Occipital lobe (tissue), 2 donors: ENCODE data around the gene CSF3. TPM values are rescaled to one million over a fixed set of nuclear protein-coding genes. Genes with fewer than 3 reads are reported as not detected.
"Not testable (repeated sequence)": the region's sequence is repeated elsewhere in the genome, so short reads cannot be mapped to it uniquely, and the experiment has no call there.

ENCODE experiments used
- DNase-seq: peaks from one replicate; lab custom pipeline; 2025; lab: John Stamatoyannopoulos, UW
- total RNA-seq: library from RNA; depleted of rRNA; stranded (reverse); fragments of >200 nt; gene quantifications from one replicate; pipeline ENCODE4 v1.2.3, GENCODE V29; 2014

The CSF3 gene
- total RNA-seq, 1 donor from 2014 or later, result 0.16 TPM

DNA sequence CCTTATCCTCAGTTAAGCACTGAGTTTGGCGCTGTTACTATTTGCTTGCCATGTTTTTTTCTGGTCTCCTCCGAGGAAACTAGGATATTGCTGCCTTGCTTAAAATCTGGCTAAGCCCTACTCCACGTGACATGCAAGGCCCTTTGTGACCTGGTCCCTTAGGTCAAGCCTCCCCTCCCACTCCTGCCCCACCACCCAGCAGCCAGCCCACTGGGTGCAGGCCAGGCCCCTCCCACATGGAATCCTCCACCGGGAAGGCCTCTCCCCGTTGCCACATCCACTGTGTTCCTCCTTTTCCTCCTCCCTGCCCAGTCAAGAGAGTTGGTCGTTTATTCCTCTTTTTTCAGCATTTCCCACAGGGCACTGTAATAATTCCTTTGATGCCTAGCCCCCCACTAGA lies 18.4 kb upstream of the CSF3 start:
- no peak for DNase-seq

DNA sequence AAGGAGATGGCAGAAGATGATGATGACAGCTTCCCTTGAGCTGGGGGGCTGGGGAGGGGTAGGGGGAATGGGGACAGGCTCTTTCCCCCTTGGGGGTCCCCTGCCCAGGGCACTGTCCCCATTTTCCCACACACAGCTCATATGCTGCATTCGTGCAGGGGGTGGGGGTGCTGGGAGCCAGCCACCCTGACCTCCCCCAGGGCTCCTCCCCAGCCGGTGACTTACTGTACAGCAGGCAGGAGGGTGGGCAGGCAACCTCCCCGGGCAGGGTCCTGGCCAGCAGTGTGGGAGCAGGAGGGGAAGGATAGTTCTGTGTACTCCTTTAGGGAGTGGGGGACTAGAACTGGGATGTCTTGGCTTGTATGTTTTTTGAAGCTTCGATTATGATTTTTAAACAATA lies 17.7 kb upstream of the CSF3 start:
- DNase-seq, result no peak

DNA sequence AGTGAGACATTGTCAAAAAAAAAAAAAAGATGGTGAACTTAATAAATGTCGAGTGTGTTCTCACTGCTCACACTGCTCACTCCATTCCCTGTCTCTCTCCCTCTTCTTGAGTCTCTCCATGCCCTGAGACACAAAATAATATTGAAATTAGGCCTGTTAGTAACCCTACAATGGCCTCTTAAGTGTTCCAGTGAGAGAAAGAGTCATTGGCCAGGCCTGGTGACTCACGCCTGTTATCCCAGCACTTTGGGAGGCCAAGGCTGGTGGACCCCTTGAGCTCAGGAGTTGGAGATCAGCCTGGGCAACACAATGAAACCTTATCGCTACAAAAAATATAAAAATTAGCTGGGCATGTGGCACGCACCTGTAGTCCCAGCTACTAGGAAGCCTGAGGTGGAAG lies 16.2 kb upstream of the CSF3 start:
- no peak for DNase-seq

DNA sequence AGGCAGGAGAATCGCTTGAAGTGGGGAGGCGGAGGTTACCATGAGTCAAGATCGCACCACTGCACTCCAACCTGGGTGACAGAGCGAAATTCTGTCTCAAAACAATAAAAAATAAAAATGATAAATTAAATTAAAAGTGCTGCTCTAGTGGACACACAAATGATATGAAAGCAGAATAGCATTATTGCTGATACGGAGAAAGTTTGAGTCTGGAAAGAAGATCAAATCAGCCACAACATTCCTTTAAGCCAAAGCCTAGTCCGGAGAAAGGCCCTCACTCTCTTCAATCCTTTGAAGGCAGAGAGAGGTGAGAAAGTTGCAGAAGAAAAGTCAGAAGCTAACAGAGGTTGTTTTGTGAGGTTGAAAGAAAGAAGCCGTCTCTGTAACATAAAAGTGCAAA lies 15.1 kb upstream of the CSF3 start:
- no peak for DNase-seq

DNA sequence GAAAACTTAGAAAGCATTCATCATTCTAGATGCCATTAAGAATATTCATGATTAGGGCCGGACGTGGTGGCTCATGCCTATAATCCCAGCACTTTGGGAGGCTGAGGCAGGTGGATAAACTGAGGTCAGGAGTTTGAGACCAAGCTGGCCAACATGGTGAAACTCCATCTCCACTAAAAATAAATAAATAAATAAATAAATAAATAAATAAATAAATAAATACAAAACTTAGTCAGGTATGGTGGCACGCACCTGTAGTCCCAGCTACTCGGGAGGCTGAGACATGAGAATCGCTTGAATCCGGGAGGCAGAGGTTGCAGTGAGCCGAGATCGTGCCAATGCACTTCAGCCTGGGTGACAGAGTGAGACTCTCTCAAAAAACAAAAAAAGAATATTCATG lies 13.9 kb upstream of the CSF3 start:
- not testable (repeated sequence) for DNase-seq

DNA sequence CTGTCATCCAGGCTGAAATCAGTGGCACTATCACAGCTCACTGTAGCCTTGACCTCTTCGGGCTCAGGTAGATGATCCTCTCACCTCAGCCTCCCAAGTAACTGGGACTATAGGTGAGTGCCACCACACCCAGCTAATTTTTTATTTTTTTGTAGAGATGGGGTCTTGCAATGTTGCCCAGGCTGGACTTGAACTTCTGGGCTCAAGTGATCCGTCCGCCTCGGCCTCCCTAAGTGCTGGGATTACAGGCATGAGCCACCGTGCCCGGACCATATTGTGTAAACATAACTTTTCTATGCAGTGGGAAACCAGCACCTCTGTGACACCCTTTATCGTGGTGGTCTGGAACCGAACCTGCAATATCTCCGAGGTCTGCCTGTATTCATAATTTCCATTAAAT lies 11.2 kb upstream of the CSF3 start:
- no peak for DNase-seq

DNA sequence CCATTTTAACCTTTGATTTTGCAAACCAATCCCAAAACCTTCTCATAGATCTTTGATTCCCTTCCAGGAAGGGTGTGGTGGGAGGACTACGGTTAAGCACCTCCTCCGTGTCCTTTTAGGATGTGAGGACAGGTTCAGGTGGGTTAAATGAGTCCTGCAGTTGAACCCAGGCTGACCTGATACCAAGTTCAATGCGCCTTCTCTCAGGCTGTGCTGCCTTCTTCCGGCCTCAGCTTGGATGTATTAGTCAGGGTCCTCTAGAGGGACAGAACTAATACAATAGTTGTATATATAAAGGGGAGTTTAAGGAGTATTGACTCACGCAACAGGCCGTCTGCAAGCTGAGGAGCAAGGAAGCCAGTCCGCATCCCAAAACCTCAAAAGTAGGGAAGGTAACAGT lies 10.5 kb upstream of the CSF3 start:
- DNase-seq, result no peak

DNA sequence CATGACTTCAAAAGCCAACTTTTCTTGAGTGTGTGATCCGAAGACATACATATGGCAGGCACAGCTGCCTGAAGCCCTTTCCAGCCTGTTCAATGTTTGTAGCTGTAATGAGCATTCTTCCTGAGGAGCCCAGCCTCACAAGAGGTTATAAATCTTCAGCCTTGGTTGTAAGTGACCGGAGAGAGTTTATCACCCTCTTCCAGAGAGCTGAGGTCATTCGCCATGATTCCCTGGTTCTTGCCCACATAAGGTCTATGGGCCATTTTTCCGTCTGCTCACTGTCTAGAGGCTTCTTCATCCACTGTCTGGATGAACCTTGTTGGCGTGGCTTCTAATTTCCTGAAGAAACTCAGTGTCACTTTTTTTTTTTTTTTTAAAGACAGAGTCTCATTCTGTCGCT lies 9.7 kb upstream of the CSF3 start:
- no peak for DNase-seq

DNA sequence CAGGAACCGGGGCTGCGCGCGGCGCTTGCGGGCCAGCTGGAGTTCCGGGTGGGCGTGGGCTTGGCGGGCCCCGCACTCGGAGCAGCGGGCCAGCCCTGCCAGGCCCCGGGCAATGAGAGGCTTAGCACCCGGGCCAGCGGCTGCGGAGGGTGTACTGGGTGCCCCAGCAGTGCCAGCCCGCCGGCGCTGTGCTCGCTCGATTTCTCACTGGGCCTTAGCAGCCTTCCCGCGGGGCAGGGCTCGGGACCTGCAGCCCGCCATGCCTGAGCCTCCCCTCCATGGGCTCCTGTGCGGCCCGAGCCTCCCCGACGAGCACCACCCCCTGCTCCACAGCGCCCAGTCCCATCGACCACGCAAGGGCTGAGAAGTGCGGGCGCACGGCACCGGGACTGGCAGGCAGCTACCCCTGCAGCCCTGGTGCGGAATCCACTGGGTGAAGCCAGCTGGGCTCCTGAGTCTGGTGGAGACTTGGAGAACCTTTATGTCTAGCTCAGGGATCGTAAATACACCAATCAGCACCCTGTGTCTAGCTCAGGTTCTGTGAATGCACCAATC lies 4.2 kb upstream of the CSF3 start:
- DNase-seq, result not testable (repeated sequence)

DNA sequence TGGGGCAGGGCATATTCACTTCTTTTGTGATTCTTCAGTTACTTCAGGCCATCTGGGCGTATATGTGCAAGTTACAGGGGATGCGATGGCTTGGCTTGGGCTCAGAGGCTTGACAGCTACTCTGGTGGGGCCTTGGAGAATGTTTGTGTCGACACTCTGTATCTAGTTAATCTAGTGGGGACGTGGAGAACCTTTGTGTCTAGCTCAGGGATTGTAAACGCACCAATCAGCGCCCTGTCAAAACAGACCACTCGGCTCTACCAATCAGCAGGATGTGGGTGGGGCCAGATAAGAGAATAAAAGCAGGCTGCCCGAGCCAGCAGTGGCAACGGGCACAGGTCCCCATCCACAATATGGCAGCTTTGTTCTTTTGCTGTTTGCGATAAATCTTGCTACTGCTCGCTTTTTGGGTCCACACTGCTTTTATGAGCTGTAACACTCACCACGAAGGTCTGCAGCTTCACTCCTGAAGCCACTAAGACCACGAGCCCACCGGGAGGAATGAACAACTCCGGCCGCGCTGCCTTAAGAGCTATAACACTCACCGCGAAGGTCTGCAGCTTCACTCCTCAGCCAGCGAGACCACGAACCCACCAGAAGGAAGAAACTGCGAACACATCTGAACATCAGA lies 3.1 kb upstream of the CSF3 start:
- not testable (repeated sequence) for DNase-seq

DNA sequence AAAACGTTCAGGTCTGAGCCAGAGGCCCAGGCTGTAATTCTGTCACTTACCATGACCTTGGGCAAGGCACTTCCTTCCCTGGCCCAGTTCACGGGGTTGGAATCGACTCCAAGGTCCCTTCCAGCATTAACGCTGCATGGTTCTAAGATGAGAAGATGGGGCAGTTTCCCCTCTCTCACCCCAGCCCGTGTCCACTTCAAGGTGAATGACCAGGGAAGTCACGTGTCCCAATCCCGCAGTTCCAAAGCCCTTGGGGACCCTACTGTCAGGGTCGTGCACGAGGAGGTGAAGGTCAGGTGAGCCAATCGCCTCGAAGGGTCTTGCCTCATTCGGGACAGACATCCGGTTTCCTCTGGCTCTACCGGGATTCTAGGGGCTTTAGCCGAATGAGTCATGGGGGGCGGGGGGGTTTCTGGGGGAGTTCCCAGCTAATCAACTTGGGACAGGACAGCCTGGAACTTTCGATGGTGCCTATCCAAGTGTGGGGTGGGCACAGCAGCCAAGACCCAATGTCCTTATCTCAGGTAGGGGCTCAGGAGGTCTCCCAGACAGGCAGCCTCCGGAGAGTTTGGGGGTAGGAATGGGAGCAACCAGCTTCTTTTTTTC lies 762 bp upstream of the CSF3 start:
- no peak for DNase-seq

DNA sequence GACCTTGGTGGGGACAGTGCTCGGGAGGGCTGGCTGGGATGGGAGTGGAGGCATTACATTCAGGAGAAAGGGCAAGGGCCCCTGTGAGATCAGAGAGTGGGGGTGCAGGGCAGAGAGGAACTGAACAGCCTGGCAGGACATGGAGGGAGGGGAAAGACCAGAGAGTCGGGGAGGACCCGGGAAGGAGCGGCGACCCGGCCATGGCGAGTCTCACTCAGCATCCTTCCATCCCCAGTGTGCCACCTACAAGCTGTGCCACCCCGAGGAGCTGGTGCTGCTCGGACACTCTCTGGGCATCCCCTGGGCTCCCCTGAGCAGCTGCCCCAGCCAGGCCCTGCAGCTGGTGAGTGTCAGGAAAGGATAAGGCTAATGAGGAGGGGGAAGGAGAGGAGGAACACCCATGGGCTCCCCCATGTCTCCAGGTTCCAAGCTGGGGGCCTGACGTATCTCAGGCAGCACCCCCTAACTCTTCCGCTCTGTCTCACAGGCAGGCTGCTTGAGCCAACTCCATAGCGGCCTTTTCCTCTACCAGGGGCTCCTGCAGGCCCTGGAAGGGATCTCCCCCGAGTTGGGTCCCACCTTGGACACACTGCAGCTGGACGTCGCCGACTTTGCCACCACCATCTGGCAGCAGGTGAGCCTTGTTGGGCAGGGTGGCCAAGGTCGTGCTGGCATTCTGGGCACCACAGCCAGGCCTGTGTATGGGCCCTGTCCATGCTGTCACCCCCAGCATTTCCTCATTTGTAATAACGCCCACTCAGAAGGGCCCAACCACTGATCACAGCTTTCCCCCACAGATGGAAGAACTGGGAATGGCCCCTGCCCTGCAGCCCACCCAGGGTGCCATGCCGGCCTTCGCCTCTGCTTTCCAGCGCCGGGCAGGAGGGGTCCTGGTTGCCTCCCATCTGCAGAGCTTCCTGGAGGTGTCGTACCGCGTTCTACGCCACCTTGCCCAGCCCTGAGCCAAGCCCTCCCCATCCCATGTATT lies 1.1 kb downstream of the CSF3 start:
- no peak for DNase-seq

DNA sequence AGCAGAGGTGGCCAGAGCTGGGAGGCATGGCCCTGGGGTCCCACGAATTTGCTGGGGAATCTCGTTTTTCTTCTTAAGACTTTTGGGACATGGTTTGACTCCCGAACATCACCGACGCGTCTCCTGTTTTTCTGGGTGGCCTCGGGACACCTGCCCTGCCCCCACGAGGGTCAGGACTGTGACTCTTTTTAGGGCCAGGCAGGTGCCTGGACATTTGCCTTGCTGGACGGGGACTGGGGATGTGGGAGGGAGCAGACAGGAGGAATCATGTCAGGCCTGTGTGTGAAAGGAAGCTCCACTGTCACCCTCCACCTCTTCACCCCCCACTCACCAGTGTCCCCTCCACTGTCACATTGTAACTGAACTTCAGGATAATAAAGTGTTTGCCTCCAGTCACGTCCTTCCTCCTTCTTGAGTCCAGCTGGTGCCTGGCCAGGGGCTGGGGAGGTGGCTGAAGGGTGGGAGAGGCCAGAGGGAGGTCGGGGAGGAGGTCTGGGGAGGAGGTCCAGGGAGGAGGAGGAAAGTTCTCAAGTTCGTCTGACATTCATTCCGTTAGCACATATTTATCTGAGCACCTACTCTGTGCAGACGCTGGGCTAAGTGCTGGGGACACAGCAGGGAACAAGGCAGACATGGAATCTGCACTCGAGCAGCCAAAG lies 2.3 kb downstream of the CSF3 start:
- no peak for DNase-seq

DNA sequence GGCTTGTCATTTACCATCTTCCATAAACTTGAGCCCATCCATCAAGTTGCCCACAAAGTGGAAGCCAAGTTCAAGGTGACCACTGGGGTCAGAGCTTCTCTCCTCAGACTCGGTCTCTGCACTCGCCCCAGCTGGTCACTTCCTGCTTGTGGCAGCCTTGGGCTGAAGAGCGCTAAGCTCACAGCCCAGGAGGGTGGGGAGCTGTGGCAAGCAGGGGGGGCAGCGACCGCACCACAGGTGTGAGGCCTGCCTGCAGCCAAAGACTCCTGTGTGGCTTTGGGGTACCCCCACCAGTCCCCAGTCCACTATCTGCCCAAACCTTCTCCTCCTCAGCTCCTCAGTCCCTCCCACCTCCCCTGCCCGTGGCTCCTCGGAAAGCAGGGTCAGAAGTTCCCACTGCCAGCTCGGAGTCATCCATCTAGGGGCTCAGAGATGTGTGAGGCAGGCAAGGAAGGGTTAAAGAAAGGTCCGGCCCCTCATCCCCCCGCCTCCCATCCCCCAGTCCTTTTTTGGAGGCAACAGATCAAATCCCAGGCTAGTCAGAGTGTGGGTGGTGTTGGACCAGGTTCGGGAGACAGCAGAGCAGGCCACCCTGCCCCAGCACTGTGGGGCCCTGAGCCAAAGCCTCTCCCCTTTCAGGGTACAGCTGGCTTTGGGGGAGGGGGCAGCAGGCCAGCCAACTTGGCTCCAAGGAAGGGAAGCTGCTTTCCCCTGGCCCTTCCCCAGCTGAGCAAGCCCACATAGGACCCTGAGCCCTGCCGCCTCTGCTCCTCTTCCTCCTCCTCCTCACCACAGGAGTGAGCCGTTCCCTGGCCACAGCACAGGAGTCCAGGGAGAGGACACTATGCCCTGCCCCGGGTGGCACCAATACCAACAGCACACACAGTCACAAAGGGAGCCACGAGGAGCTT lies 3.2 kb downstream of the CSF3 start:
- DNase-seq, result no peak

DNA sequence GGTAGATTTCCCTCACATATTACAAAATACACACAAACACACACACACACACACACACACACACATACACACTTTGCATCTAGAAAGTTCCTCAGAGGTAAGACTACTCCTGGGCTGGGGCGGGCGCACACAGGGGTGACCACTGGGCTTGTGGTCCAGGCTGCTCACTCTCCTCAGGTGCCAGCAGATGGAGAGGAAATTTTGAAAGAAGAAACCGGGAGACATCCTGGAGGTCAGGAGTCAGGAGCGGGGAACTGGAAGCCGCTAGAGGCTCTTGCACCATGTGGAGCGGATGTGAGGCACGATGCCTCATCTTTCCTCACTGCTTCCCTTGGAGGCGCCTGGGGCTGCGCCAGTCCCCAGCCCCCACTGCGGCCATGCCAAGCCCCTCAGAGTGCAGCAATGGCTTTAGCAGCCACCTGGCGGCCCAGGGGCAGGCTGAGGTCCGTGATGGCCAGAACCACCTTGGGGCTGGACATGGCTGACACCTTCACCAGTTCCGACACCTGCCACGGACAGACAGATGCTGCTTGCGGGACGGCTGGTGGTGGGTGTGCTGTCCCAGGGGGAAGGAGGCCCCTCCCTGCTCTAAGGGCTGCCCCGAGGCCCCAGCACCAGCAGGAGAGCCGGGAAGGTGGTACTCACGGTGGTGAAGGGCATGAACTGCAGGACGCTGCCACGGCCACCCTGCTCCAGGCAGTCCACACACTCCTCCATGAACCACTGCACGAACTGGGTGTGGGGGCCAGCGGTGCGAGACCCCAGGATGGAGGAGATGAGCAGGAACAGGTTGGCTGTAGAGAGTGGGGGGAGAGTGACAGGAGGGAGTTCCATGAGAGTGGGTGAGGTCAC lies 4.1 kb downstream of the CSF3 start:
- DNase-seq, result no peak

DNA sequence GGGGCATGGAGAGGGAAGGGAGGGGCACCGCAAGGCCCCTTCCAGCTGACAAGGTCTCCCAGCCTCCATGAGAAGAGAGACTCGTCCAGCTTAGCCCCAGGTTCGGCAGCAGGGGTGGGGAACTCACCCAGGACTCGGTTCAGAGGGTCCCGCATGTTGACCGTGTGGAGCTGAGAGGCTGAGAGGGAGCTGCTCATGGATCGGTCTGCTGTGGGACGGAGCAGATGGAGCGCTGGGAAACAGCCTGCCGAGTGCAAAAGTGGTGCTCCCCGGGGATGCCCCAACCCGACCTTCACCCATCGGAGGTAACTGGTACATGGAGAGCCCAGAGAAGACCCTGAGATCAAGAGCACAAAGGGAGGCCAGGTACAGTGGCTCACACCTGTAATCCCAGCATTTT lies 4.9 kb downstream of the CSF3 start:
- DNase-seq, result no peak

DNA sequence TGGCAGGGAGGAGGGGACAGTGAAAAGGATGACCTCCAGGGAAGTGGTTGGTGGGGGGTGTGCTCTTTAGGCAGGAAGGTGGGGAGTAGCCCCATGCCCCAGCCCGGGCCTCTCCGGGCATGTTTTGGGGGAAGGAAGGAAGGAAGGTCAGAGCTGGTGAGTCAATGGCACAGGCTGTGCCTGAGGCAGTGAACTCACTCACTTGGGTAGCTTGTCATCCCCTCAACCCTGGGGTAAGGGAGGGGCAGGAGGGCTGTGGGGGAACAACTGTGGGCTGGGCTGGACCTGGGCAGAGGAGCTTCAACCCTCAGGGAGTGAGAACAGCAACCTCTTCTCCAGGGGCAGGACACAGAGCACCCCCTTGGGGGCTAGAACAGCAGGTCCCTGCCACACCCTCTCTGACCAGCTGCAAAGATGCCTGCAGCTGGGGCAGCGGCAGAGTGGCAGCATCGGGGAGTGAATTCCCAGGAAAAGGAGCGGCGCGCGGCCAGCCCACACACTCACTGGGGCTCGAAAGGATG lies 6.3 kb downstream of the CSF3 start:
- DNase-seq, result no peak

DNA sequence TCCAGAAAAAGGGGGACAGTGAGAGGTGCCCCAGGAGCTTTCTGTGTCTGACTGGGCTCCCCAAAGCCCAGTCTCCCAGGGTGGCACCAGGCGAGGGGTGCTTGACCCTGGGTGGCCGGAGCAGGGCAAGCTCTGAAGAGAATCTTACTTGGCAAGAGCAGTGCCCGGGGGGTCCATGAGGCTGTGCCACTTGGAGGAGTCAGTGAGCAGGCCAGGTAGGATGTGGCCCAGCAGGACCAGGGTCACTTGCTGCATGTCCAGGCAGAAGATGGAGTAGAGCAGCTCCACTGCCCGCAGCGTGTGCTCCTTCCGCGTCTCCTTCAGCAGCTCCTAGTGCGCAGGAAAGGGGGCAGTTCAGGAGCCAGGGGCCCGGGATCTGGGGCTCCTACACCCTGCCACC lies 7.3 kb downstream of the CSF3 start:
- no peak for DNase-seq

DNA sequence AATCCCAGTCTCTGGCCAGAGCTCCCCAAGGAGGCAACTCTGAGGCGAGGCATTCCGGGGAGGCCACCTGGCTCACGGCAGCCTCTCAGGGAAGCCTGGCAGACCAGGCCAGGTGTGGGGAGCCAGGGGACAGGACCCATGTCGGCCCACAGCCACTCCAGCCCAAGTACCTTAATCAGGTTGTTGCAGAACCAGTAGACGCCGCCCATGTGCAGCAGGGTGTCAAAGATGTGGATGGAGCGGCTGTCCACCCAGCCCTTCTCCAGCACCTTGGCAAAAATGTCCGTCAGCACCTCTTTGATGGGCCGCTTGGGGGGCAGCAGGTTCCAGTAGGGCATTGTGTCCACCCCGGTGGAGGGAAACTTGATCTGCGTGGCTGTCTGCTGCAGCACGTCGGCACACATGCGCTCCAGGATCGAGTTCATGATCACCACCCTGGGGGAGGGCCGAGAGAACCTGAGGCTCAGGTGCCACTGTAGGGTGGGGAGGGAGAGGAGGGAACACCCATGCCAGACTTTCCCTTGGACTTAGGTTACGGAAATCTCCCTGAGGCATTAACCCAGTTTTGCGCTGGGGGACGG lies 7.8 kb downstream of the CSF3 start:
- DNase-seq, result no peak
